Embryonic facial prominence (tissue), 1 donor: ENCODE measurements around the gene ANO6.

Experiments
- DNase-seq: peaks from one replicate; pipeline ENCODE4 v3.0.0-alpha.2; 2016; ENCODE audit errors: extremely low spot score

ANO6 gene

GRCh38 chr12:45276154-45276755, 60.4 kb downstream of the ANO6 start:
- DNase-seq = no peak

- DNase-seq = no peak
These were observed 62.6 kb downstream of the ANO6 start for GRCh38 chr12:45278447-45278846.

GRCh38 chr12:45279931-45280830, 64.3 kb downstream of the ANO6 start:
- DNase-seq = no peak

- no peak for DNase-seq
These were observed 66.1 kb downstream of the ANO6 start for GRCh38 chr12:45281994-45282393.

- no peak for DNase-seq
These were observed 66.5 kb downstream of the ANO6 start for GRCh38 chr12:45282411-45282810.

GRCh38 chr12:45284096-45284901, 68.4 kb downstream of the ANO6 start:
- no peak for DNase-seq

GRCh38 chr12:45285717-45286116, 69.8 kb downstream of the ANO6 start:
- DNase-seq = no peak

GRCh38 chr12:45286621-45287020, 70.7 kb downstream of the ANO6 start:
- DNase-seq = no peak

- no peak for DNase-seq
These were observed 73.6 kb downstream of the ANO6 start for GRCh38 chr12:45289245-45290215.

- DNase-seq = no peak
These were observed 74.3 kb downstream of the ANO6 start for GRCh38 chr12:45290216-45290605.

GRCh38 chr12:45291518-45291917, 75.6 kb downstream of the ANO6 start:
- no peak for DNase-seq

- no peak for DNase-seq
These were observed 76.7 kb downstream of the ANO6 start for GRCh38 chr12:45292486-45293195.

- DNase-seq = no peak
These were observed 79.0 kb downstream of the ANO6 start for GRCh38 chr12:45294906-45295305.

- DNase-seq = no peak
These were observed 80.2 kb downstream of the ANO6 start for GRCh38 chr12:45296046-45296586.

- DNase-seq = no peak
These were observed 82.2 kb downstream of the ANO6 start for GRCh38 chr12:45298047-45298446.

- DNase-seq = no peak
These were observed 83.1 kb downstream of the ANO6 start for GRCh38 chr12:45298721-45299692.

GRCh38 chr12:45302621-45303369, 86.9 kb downstream of the ANO6 start:
- no peak for DNase-seq

- no peak for DNase-seq
These were observed 88.0 kb downstream of the ANO6 start for GRCh38 chr12:45303945-45304344.
